ENCODE results near the gene PACSIN2. TPM values are rescaled to one million over a fixed set of nuclear protein-coding genes. Genes with fewer than 3 reads are reported as not detected.

PACSIN2 gene
- total and polyA plus RNA-seq, 2 experiments from 2014 or later: 23.5 to 57.3 TPM

DNA sequence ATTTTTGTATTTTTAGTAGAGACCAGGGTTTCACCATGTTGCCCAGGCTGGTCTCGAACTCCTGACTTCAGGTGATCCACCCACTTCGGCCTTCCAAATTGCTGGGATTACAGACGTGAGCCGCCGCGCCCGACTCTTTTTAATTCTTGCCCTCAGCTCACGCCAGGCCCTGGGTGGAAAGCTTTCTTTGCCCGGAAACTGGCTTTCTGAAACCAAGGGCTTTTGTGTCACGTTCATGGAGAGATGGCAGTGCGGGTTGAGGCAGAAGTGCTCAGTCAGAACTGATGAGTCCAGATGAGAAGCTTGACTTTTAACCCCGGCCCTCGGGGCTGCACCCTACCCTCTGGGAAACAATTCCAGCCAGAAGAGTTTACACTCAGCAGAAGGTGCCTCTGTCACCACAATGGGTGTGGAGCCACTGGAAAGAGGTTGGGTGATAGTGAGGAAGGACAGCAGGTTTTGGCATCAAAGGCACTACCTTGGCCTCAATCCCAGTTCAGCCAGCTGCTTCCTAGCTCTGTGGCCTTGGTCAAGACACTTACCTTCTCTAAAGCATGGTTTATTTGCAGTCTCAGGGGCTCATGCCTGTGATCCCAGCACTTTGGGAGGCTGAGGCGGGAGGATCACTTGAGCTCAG, 157.0 kb downstream of the PACSIN2 start (continued):
- TF ChIP-seq CREB1 (CRISPR knock-in tag; IDR thresholded peaks at IDR 0.05; ENCODE audit: low read depth) (no peak), JUNB (IDR thresholded peaks at IDR 0.05; ENCODE audit: unreplicated experiment) (no peak), POLR2AphosphoS5 (IDR thresholded peaks at IDR 0.05; ENCODE audit: low read depth) (no peak)

DNA sequence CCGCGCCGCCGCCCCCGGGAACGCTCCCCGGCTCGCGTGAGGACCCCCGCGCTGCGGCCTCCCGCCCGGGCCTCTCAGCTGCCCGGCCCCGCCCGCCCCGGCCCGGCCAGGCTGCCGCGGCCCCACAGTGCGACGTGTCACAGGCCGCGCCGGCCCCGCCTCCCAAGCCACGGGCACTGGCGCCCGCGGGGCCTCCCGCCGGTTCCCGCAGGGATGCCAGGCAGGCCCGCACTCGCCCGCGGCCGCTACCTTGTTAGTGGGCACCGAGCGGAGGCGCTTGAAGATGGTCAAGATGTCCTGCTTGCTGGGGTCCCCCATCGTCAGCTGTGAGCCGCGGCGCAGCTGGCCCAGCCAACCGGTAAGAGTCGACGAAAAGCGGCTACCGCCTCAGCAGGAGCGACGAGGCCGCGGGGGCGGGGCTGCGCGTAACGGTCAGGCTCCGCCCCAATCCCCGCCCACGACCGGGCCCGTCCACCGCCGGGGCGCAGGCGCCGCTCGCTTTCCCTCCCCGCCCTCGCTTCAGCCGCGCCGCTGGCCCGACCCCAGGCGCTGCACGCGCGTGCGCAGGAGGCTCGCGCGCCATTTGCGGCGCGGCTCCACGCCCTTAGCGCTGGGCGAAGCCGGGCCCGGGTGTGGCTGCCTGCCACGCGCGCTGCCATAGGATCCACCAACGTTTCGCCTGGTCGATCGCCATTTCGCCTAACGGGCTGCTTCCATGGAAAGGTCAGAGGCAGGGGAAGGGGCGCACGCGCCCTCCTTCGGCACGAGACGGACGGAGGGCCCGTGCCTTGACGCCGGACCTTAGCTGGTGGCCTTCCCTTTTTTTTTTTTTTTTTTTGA, 157.9 kb downstream of the PACSIN2 start, which contains the start of gene ARFGAP3:
Gene ARFGAP3, minus strand, starts transcription at position 409 of the 840 bp plus-strand sequence. Its CDS starts 91 bp downstream, at position 318.
- Histone ChIP-seq H3K79me2 (replicated peaks; ENCODE audit: insufficient read depth) (peaks cover 8% of the 10 kb centered on the region; the same call in 1 of the 2 replicates), H3K4me2 (peak within 1 kb of the TSS; percentile 97), H3K4me1 (ENCODE audit: insufficient read depth) (no peaks in the 10 kb centered on the region; the same call in 1 of the 2 replicates), H3K36me3 (ENCODE audit: insufficient read depth) (no peaks in the 10 kb centered on the region), H4K20me1 (replicated peaks; ENCODE audit: insufficient read depth) (no peaks in the 10 kb centered on the region; the same call in none of the 2 replicates), H3K27ac (ENCODE audit: low read depth) (no peak within 1 kb of the TSS), H3K27me3 (ENCODE audit: insufficient read depth) (peaks cover 32% of the 10 kb centered on the region), H3F3A (replicated peaks; ENCODE audit: low read depth) (no peaks in the 10 kb centered on the region; the same call in 1 of the 2 replicates), H3K4me3 (peak within 1 kb of the TSS; percentile 91), H2AFZ (peak within 1 kb of the TSS; percentile 97), H3K9me2 (ENCODE audit: insufficient read depth) (no peaks in the 10 kb centered on the region)
- Mint-ChIP-seq H3K27ac (no peak within 1 kb of the TSS), H3K4me1 (peaks cover 4% of the 10 kb centered on the region; the same call in 1 of the 3 replicates), H3K36me3 (ENCODE audit: low read depth) (no peaks in the 10 kb centered on the region), H3K27me3 (ENCODE audit: insufficient read depth, low read depth, poor library complexity) (peaks cover 24% of the 10 kb centered on the region), H3K9me3 (peaks cover 5% of the 10 kb centered on the region; the same call in 2 of the 3 replicates), H3K4me3 (peak within 1 kb of the TSS; percentile 84)
- peak; percentile 70 for TF ChIP-seq POLR2AphosphoS5 (IDR thresholded peaks at IDR 0.05; ENCODE audit: low read depth)
- TF ChIP-seq, protein P1, sequence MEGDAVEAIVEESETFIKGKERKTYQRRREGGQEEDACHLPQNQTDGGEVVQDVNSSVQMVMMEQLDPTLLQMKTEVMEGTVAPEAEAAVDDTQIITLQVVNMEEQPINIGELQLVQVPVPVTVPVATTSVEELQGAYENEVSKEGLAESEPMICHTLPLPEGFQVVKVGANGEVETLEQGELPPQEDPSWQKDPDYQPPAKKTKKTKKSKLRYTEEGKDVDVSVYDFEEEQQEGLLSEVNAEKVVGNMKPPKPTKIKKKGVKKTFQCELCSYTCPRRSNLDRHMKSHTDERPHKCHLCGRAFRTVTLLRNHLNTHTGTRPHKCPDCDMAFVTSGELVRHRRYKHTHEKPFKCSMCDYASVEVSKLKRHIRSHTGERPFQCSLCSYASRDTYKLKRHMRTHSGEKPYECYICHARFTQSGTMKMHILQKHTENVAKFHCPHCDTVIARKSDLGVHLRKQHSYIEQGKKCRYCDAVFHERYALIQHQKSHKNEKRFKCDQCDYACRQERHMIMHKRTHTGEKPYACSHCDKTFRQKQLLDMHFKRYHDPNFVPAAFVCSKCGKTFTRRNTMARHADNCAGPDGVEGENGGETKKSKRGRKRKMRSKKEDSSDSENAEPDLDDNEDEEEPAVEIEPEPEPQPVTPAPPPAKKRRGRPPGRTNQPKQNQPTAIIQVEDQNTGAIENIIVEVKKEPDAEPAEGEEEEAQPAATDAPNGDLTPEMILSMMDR (conservative IDR thresholded peaks at IDR 0.05; ENCODE audit: low read depth in 2 of 2): no peak
- TF ChIP-seq CREB1 (CRISPR knock-in tag; IDR thresholded peaks at IDR 0.05; ENCODE audit: low read depth): peak; percentile 77
- peak; percentile 96 for DNase-seq (ENCODE audit: low spot score)
- ATAC-seq: peak; percentile 90

DNA sequence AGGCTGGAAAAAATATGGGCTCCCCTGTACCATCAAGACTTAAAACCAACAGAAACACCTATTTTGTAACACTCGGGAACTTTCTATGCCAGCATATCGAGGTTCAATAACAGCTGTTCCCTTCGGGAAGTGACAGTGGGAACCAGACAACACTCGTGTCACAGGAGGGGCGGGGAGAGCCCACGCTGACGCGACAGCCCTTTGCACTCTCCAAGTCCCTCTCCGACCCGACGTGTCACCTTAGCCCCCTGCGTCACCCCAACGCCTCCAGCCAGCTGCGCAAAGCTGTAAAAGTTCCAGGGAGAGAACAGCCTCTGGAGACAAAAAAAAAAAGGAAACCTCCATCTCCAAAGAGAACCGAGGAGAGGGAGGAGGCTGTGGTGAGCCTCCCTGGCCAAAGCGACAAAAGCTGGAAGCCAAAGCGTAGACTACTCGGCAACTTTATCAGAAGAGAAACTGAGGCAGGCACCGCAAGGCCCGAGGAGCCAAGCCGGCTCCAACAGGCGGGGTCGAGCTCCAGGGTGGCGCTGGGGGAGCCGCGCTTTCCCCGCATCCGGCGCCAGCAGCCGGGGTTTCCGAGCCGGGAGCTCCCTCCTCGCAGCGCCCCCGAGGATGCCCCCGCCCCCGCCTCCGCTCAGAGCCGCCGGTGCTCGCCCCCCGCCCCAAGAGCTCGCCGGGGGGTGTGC, 158.6 kb downstream of the PACSIN2 start:
- Histone ChIP-seq H3K27me3 (ENCODE audit: insufficient read depth) (peaks cover 32% of the 10 kb centered on the region), H3K79me2 (replicated peaks; ENCODE audit: insufficient read depth) (peaks cover 8% of the 10 kb centered on the region; the same call in 1 of the 2 replicates), H3F3A (replicated peaks; ENCODE audit: low read depth) (no peaks in the 10 kb centered on the region; the same call in 1 of the 2 replicates), H3K9me2 (ENCODE audit: insufficient read depth) (no peaks in the 10 kb centered on the region), H4K20me1 (replicated peaks; ENCODE audit: insufficient read depth) (peaks cover under 1% of the 10 kb centered on the region), H3K27ac (ENCODE audit: low read depth) (no peak overlapping the region), H3K36me3 (ENCODE audit: insufficient read depth) (no peaks in the 10 kb centered on the region), H3K4me1 (ENCODE audit: insufficient read depth) (no peaks in the 10 kb centered on the region; the same call in 1 of the 2 replicates), H3K4me3 (peak overlapping the region; percentile 91), H2AFZ (peak overlapping the region; percentile 97), H3K4me2 (peak overlapping the region; percentile 97)
- DNase-seq (ENCODE audit: low spot score) (peak; percentile 55), ATAC-seq (peak; percentile 22)
- Mint-ChIP-seq H3K4me1 (peaks cover 4% of the 10 kb centered on the region; the same call in 1 of the 3 replicates), H3K36me3 (ENCODE audit: low read depth) (no peaks in the 10 kb centered on the region), H3K9me3 (peaks cover 5% of the 10 kb centered on the region; the same call in 2 of the 3 replicates), H3K4me3 (peak overlapping the region; percentile 84), H3K27ac (no peak overlapping the region), H3K27me3 (ENCODE audit: insufficient read depth, low read depth, poor library complexity) (peaks cover 20% of the 10 kb centered on the region)
- TF ChIP-seq, protein P2, sequence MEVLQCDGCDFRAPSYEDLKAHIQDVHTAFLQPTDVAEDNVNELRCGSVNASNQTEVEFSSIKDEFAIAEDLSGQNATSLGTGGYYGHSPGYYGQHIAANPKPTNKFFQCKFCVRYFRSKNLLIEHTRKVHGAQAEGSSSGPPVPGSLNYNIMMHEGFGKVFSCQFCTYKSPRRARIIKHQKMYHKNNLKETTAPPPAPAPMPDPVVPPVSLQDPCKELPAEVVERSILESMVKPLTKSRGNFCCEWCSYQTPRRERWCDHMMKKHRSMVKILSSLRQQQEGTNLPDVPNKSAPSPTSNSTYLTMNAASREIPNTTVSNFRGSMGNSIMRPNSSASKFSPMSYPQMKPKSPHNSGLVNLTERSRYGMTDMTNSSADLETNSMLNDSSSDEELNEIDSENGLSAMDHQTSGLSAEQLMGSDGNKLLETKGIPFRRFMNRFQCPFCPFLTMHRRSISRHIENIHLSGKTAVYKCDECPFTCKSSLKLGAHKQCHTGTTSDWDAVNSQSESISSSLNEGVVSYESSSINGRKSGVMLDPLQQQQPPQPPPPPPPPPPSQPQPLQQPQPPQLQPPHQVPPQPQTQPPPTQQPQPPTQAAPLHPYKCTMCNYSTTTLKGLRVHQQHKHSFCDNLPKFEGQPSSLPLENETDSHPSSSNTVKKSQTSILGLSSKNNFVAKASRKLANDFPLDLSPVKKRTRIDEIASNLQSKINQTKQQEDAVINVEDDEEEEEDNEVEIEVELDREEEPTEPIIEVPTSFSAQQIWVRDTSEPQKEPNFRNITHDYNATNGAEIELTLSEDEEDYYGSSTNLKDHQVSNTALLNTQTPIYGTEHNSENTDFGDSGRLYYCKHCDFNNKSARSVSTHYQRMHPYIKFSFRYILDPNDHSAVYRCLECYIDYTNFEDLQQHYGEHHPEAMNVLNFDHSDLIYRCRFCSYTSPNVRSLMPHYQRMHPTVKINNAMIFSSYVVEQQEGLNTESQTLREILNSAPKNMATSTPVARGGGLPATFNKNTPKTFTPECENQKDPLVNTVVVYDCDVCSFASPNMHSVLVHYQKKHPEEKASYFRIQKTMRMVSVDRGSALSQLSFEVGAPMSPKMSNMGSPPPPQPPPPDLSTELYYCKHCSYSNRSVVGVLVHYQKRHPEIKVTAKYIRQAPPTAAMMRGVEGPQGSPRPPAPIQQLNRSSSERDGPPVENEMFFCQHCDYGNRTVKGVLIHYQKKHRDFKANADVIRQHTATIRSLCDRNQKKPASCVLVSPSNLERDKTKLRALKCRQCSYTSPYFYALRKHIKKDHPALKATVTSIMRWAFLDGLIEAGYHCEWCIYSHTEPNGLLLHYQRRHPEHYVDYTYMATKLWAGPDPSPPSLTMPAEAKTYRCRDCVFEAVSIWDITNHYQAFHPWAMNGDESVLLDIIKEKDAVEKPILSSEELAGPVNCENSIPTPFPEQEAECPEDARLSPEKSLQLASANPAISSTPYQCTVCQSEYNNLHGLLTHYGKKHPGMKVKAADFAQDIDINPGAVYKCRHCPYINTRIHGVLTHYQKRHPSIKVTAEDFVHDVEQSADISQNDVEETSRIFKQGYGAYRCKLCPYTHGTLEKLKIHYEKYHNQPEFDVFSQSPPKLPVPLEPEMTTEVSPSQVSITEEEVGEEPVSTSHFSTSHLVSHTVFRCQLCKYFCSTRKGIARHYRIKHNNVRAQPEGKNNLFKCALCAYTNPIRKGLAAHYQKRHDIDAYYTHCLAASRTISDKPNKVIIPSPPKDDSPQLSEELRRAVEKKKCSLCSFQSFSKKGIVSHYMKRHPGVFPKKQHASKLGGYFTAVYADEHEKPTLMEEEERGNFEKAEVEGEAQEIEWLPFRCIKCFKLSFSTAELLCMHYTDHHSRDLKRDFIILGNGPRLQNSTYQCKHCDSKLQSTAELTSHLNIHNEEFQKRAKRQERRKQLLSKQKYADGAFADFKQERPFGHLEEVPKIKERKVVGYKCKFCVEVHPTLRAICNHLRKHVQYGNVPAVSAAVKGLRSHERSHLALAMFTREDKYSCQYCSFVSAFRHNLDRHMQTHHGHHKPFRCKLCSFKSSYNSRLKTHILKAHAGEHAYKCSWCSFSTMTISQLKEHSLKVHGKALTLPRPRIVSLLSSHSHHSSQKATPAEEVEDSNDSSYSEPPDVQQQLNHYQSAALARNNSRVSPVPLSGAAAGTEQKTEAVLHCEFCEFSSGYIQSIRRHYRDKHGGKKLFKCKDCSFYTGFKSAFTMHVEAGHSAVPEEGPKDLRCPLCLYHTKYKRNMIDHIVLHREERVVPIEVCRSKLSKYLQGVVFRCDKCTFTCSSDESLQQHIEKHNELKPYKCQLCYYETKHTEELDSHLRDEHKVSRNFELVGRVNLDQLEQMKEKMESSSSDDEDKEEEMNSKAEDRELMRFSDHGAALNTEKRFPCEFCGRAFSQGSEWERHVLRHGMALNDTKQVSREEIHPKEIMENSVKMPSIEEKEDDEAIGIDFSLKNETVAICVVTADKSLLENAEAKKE (CRISPR knock-in tag; IDR thresholded peaks at IDR 0.05): no peak

Data from GM23338 (cell line).